ENCODE measurements around the gene RBCK1.
"Not testable (repeated sequence)": the region's sequence is repeated elsewhere in the genome, so short reads cannot be mapped to it uniquely, and the experiment has no call there.

Gene RBCK1

DNA sequence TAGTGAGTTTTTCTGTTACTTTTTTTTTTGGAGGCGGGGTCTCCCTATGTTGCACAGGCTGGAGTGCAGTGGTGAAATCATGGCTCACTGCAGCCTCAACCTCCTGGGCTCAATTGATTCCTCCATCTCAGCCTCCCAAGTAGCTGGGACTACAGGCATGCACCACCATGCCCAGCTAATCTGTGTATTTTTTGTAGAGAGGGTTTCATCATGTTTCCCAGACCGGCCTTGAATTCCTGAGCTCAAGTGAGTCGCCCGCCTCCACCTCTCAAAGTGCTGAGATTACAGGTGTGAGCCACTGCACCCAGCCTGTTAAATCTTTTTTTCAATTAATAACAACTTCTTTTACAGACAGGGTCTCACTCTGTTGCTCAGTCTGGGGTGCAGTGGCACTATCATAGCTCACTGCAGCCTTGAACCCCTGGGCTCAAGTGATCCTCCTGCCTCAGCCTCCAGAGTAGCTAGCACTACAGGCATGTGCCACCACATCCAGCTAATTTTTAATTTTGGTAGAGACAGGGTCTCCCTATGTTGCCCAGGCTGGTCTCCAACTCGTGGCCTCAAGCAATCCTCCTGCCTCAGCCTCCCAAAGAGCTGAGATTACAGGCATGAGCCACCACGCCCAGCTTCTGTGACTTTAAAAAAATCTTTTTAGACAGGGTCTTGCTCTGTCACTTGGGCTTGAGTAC lies 68.6 kb downstream of the RBCK1 start:
- DNase-seq: not testable (repeated sequence)

DNA sequence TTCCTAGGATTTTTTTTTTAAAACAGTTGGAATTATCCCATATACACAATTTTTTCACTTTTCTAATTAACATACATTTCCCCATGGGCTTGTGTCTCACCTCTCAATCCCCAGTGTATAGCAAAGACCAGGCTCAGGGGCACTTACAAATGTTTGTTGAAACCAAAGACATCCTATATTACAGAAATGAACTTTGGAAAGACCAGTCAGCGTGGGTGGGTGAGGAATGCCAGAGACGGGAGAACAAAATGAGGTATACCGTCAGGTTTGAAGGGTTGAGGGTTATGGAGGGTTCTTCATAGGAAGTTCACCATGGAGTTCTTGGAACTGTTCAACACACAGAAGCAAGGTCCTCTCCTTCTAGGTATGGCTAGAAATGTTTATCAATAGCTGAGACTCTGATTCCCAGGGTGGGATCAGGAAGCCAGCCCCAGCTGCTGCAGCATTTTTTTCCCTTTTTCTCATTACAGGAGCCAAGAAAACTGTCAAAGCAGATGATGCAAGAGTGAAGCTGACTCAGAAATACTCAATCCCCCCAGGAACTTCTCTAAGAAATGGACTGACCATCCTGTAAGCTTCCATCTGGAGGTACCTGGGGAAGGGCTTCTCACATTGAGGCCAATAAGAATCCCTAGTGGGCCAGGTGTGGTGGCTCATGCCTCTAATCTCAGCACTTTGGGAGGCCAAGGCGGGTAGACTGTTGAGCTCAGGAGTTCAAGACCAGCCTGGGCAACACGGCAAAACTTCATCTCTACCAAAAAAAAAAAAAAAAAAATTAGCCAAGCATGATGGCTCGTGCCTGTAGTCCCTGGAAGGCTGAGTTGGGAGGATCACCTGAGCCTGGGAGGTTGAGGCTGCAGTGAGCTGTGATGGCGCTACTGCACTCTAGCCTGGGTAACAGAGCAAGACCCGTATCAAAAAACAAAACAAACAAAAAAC lies 70.2 kb downstream of the RBCK1 start:
- no peak for DNase-seq

DNA sequence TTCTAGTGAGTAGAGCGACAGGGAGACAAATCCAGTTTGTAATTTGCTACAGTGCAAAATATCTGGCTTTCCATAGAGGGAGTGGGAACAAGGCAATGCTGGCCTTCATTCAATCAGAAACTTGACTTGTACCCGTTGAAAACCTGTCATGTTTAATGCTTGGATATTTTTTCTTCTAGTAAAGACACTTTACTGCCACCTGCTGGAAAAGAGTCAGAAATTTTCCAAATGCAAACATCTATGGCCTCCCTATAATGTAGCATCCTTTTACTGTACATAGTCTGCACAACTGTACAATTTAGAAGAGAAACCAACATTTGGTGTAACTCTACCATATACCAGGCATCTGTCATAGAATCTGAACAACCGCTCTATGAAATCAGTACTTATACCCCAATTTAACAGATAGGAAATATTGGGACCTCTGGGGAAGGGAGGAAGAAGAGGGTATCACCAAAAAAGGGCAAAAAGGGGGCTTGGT lies 70.9 kb downstream of the RBCK1 start:
- peak; percentile 41 for DNase-seq

DNA sequence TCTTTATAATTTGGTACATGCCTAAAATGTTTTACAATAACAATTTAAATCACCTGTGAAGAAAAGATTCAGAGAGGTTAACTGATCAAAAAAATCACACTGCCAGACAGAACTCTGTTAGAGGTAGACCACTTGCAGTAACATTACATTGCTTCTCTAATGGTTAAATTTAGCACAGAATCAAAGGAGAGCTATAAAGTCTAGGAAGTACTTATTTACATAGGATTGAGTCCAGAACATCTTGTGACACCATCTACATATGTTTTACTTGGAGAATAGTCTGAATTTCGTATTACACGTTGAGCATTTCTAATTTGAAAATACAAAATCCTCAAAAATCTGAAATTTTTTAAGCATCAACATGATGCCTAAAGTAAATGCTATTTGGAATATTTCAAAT lies 71.4 kb downstream of the RBCK1 start:
- DNase-seq: no peak

DNA sequence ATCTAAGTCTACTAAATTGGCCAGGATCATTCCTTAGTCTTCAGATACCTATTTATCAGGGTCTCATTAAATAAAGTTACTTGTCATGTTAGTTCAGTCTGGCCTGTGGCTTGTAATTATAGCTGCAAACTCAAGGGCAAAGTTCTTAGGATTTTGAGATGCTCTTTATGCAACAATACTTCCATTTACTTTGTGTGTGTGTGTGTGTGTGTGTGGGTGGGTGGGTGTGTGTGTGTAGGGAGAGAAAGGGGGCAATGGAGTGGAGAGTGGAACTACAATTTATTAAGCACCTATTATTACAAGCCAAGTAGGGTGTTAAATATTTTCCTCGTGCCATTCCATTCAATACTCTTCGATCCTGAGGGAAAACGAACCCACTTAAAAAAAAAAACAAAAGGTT lies 71.9 kb downstream of the RBCK1 start:
- no peak for DNase-seq

DNA sequence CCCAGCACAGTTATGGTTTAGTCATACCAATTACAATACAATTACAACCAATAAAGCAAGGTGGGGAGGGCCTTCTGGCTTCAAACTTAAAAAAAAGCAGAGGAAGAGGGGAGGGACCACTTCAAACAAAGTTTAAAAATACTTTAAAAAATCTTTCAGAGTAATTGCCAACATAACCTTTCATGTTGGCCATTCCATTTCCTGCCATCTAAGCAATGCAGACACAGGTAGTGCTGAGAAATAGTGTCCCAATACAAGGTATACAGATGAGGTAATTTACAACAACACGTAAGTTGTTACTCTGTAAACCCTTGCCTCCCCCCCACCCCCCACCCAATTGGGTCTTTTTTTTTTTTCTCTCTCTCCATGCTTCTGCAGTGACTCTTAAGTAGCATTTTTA lies 73.1 kb downstream of the RBCK1 start:
- DNase-seq: no peak
